Gastroesophageal sphincter (tissue), 3 donors: ENCODE measurements around the gene CUX1.

Experiments
- CTCF ChIP-seq, 4 experiments: fragments of 200-600 bp in 2 of 4; fragments of 450-650 bp in 2 of 4; sonication (generic) in 1 of 4; IDR thresholded peaks; one replicate each; pipeline ENCODE4 v1.5.1; 2017 to 2019; ENCODE audit warnings: antibody characterized with exemption in 4 of 4, mild to moderate bottlenecking in 2 of 4, moderate library complexity in 2 of 4
- POLR2A ChIP-seq, 2 donors: fragments of 450-650 bp; IDR thresholded peaks; one replicate each; pipeline ENCODE4 v1.6.1; 2017; ENCODE audit warnings: antibody characterized with exemption in 2 of 2, mild to moderate bottlenecking in 2 of 2, moderate library complexity in 1 of 2
- POLR2AphosphoS5 ChIP-seq: sonication (generic); formaldehyde crosslinking; IDR thresholded peaks from one replicate; pipeline ENCODE4 v1.6.1; 2017; ENCODE audit warnings: antibody characterized with exemption

GRCh38 chr7:102221961-102222360, 404.5 kb downstream of the CUX1 start:
- TF ChIP-seq POLR2A (IDR thresholded peaks at IDR 0.05), result no peak
- no peak for TF ChIP-seq CTCF (IDR thresholded peaks at IDR 0.05)
- no peak for TF ChIP-seq POLR2AphosphoS5
